Suppressor macrophage treated with lipopolysaccharide for 1 hour (primary cell): Measurements from ENCODE around the gene TBX10.
A peak's percentile ranks its signal among the peaks of the same experiment; 100 is the strongest.
"Not testable (repeated sequence)": the region's sequence is repeated elsewhere in the genome, so short reads cannot be mapped to it uniquely, and the experiment has no call there.

ENCODE experiments used
- DNase-seq, 3 donors: peaks; one replicate each; pipeline ENCODE4 v3.0.0-alpha.2; 2020 to 2022

Gene TBX10

GRCh38 chr11:67644472-67645418 lies 5.2 kb upstream of the TBX10 start:
- no peak for DNase-seq

DNA sequence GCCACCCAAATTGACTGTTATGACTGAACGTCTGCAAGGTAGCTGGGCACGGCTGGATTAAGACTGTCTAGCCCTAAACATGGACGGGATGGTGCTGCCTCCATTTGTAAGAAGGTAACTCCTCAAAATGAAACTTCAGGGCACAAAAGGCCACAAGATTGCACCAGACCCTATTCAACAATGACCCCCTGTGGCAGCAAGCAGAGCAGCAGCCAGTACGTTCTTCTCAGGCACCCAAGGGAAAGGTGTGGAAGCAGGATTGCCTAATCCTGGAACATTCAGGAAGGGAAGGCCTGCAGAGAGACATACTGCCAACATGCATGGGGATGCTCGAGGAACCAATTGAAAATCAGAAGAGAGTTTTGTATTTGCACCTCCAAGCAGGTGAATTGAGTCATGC lies 4.5 kb upstream of the TBX10 start:
- no peak for DNase-seq

GRCh38 chr11:67642173-67643120 lies 2.9 kb upstream of the TBX10 start:
- DNase-seq: no peak

DNA sequence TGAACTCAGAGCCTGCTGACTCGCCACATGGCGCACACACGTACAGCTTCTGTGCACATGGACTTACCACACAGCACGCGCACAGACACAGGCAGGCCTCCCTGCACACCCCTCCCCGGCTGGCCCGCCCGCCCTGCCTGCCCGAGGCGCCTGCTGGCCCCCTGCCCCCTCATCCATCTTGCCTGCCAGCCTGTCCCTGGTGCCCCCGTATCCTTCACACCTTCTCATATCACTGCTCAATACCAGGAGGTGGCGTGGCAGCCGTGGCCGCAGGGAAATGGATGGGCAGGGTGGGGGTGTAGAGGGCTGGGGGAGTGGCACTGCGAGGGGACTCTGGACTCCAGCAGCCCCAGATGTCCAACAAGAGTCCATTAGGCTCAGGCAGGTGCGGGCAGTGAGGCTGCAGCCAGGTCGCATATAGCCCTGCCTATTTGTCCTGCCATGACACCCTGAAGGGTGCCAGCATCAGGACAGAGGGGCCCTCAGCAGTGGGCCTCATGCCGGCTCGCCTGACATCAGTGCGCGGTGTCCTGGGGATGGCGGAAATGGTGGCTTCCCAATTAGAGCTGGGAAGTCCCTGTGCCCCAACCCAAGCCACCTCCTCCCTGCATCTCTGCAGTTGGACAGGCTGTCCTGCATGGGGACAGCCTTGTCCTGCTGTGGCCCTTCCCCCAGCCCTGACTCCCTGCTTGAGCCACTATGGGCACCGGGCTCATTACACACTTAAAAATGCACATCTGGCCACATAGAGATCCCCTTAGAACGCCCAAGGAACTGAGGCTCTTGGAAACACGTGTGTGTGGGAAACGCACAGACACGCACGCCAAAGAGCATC lies 2.0 kb upstream of the TBX10 start:
- no peak for DNase-seq

- no peak for DNase-seq
Observed at GRCh38 chr11:67640758-67641337, 1.3 kb upstream of the TBX10 start.

GRCh38 chr11:67640021-67640757 lies 626 bp upstream of the TBX10 start:
- peak; percentile 47 to 77 (median 66) for DNase-seq

DNA sequence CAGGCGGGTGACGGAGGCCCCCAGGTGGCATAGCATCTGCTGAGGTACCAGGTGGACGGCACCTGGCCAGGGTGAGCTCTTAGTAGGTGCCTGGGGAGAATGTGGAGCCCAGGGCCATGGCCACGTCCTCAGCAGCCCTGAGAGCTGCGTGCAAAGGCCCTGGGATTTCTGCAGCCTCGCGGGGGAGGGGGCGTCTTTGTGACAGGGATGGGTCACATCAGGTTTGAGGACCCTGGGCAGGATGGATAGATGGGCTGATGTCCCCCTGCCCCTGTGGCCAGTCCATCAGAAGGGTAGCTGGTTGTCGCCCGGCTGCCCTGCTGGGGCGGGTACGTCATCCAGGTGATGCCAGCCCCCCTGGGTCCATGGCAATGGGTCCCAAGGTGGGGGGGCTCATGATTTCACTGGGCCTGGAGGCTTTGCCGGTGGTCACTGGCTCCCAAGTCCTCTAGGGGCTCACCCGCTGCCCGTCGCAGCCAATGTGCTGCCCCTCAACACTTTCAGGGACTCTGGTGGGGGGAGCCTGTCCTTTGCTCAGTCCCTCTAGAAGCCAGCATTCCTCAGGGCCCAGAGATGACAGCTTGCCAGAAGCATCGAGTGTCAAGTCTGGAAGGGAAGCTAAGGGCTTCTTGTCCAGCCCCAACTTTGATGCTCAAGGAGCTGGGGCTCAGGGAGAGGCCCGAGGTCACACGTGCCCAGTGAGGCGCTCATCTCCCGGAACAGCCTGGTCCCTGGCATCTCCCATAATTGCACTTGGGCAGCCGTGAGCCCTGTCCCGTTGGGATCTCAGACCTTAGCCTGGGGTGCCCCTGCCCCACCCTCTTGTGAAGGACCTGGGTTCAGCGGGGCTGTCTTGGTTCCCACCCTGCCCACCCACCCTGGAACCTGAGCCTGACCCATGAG lies 777 bp downstream of the TBX10 start:
- DNase-seq: no peak

- not testable (repeated sequence) for DNase-seq
Observed at GRCh38 chr11:67637441-67637840, 2.1 kb downstream of the TBX10 start.

GRCh38 chr11:67636962-67637361 lies 2.6 kb downstream of the TBX10 start:
- no peak for DNase-seq

DNA sequence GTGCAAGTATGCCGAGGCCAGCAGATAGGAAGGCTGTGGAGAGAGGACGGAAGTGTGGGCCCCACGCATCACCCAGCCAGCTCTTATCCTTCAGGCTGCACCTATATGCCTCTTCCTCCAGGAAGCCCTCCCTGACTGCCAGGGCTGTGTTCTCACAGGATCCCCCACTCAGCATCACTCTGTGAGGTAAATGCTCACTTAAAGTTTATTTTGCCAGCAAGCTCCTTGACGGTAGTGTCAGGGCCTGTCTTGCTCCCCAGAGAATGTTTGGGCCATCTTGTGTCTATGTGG lies 4.4 kb downstream of the TBX10 start:
- no peak for DNase-seq

- no peak for DNase-seq
Observed at GRCh38 chr11:67634366-67635230, 5.0 kb downstream of the TBX10 start.

- no peak for DNase-seq
Observed at GRCh38 chr11:67633758-67634365, 5.7 kb downstream of the TBX10 start.

DNA sequence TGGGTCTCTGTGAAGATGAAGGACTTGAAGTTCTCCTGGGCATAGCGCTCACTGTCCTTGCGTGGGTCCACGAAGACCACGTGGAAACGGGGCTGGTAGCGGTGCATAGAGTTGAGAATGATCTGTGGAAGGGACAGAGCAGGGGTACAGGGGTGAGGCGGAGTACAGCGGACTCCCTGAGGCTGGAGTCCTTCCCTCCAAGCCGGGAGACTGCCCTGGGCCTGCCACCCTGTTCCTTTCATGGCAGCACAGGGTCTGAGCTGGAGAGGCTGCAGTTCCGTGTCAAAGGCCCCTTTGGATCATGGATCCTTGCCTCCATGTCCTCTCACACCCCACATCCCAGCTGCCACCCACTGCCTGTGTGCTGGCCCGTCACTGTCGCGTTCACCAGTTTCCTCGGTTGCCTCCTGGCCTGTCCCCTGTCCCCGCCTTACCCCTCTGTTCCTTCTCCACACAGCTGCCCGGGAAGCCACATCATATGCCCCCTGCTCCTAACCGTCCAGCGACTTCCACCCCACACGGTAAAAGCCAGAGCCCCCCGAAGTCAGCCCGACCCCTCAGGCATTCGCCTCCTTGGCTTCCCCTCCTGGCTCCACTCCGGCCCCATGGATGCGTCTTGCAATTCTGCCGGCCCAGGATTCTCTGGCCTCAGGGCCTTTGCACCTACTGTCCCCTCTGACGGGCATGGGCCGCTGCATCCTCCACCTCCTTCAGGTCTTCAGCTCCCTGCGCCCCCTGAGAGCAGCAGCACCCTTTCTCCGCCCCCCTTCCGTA lies 6.4 kb downstream of the TBX10 start:
- no peak for DNase-seq

- DNase-seq: no peak
Observed at GRCh38 chr11:67632175-67632981, 7.2 kb downstream of the TBX10 start.

GRCh38 chr11:67631853-67632174 lies 7.7 kb downstream of the TBX10 start:
- DNase-seq: no peak

DNA sequence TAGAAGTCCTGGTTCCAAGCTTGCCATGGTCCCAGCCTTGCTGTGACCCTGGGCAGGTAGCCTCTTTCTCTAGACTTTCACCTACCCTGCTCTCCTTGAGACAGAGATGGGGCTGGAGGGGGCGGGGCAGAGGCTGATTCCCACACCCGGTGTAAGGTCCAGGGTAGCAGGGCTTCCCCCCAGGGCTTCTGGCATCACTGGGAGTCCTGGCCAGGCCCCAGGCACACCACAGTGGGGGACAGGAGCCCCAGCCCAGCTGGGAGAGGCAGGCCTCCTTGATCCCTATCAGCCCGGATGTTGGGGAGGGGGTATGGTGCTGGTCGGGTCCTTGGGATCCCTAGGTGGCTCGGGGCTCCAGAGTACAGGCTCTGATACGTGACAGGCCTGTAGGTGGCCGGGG lies 8.2 kb downstream of the TBX10 start:
- no peak for DNase-seq

- no peak for DNase-seq
Observed at GRCh38 chr11:67630943-67631331, 8.6 kb downstream of the TBX10 start.
